SH-SY5Y (cell line): ENCODE results near the gene PALD1.

Source experiments
- GATA2 ChIP-seq: IDR thresholded peaks from 2 replicates; pipeline ENCODE4 v1.6.1; 2011; ENCODE audit warnings: mild to moderate bottlenecking, low read depth, low read length
- GATA3 ChIP-seq: IDR thresholded peaks from 2 replicates; pipeline ENCODE4 v1.6.1; 2011; ENCODE audit warnings: low read depth, mild to moderate bottlenecking, low read length, moderate library complexity

GRCh38 chr10:70593513-70593890, 114.9 kb downstream of the PALD1 start:
- no peak for TF ChIP-seq GATA3
- TF ChIP-seq GATA2 = no peak
